ENCODE measurements around the gene TLNRD1.

Gene TLNRD1

DNA sequence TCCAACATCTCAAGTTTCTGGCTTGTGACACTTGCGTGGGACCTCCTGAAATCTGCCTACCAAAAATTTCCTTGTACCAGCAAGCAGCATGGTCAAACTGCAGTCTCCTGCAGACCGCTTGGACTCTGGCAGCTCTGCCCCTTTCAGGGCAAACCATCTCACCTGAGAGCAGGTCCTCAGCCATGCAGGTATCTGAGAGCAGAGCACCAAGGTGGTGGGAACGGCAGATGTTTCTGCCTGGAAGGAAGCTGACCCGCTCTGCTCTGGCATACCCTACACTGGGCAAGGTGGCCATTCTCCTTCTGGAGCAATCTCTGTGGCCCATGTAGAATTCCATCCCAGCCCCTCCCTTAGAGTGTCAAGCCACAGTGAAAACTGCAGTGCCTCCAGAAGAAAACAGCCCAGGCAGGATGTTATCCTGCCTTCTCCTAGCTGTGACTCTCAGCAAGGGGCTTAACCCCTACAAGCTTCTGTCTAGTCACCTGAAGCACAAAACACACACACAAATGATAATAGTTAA lies 32.7 kb upstream of the TLNRD1 start:
- H3K9ac ChIP-seq (ENCODE audit: low read length), result no peak overlapping the region
- no peak for DNase-seq

DNA sequence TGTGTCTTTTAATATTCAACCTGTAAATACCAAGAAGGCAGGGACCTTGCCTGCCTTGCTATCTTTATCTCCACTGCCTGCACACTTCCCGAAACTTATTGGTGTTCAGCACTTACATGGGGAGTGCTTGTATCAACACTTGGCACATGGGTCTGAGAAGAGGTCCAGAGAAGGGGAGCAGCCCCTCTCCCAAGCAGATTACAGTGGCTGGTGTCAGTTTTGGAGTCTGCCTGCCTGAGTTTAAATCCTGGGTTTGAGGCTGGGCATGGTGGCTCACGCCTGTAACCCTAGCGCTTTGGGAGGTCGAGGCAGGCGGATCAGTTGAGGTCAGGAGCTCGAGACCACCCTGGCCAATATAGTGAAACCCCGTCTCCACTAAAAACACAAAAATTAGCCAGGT lies 31.4 kb upstream of the TLNRD1 start:
- H3K27me3 ChIP-seq (ENCODE audit: control insufficient read depth in 1 of 2, insufficient read depth in 1 of 2, low read length in 2 of 2), result no peaks in the 10 kb centered on the region
- no peak overlapping the region for H2BK120ac ChIP-seq (ENCODE audit: low read depth, low read length)
- no peak overlapping the region for H4K8ac ChIP-seq (ENCODE audit: low read length)
- H3K27ac ChIP-seq (ENCODE audit: low read length, poor library complexity, severe bottlenecking), result no peak overlapping the region
- H3K23ac ChIP-seq (ENCODE audit: low read length in 2 of 2), result no peak overlapping the region
- no peak overlapping the region for H2BK15ac ChIP-seq (ENCODE audit: low read depth, poor library complexity, severe bottlenecking)
- H2BK12ac ChIP-seq (ENCODE audit: low read length in 2 of 2), result no peak overlapping the region
- H3K4ac ChIP-seq (ENCODE audit: low read depth in 1 of 2, low read length in 2 of 2), result no peak overlapping the region
- WGBS, result 81% methylated on average over 7 of the region's 7 CpGs
- H3K18ac ChIP-seq (ENCODE audit: low read depth in 1 of 2, low read length in 2 of 2), result no peak overlapping the region
- H2AFZ ChIP-seq (ENCODE audit: low read depth, low read length), result no peak overlapping the region
- no peak overlapping the region for H4K91ac ChIP-seq (ENCODE audit: low read length)
- peaks cover 15% of the 10 kb centered on the region for H3K4me1 ChIP-seq (ENCODE audit: control insufficient read depth, insufficient read depth, low read depth, low read length)
- no peak for DNase-seq
- H2AK5ac ChIP-seq (ENCODE audit: low read length, severe bottlenecking), result no peak overlapping the region
- H3K14ac ChIP-seq (ENCODE audit: low read length in 2 of 2), result no peak overlapping the region
- H3K4me2 ChIP-seq (ENCODE audit: low read length, poor library complexity, severe bottlenecking), result no peak overlapping the region
- H3K79me1 ChIP-seq (replicated peaks; ENCODE audit: low read length, poor library complexity, severe bottlenecking), result peaks cover 17% of the 10 kb centered on the region
- no peaks in the 10 kb centered on the region for H3K9me3 ChIP-seq (ENCODE audit: control insufficient read depth, low read length)
- H3K9ac ChIP-seq (ENCODE audit: low read length), result no peak overlapping the region
- no peak overlapping the region for H2BK5ac ChIP-seq (ENCODE audit: low read depth, low read length, poor library complexity, severe bottlenecking)
- H3K4me3 ChIP-seq (ENCODE audit: insufficient read depth in 1 of 2, low read depth in 1 of 2, low read length in 2 of 2), result no peak overlapping the region
- peaks cover 8 to 31% of the 10 kb centered on the region in 2 experiments for H3K36me3 ChIP-seq (ENCODE audit: control insufficient read depth in 1 of 2, insufficient read depth in 2 of 2, low read depth in 1 of 2, low read length in 2 of 2)

More for the DNA sequence above, 32.7 kb upstream of the TLNRD1 start:
- Histone ChIP-seq H2AFZ (ENCODE audit: low read depth, low read length) (no peak overlapping the region), H3K4me2 (ENCODE audit: low read length, poor library complexity, severe bottlenecking) (no peak overlapping the region), H4K91ac (ENCODE audit: low read length) (no peak overlapping the region), H2AK5ac (ENCODE audit: low read length, severe bottlenecking) (peak overlapping the region; percentile 99), H3K9me3 (ENCODE audit: control insufficient read depth, low read length) (no peaks in the 10 kb centered on the region), H3K36me3 (ENCODE audit: control insufficient read depth in 1 of 2, insufficient read depth in 2 of 2, low read depth in 1 of 2, low read length in 2 of 2) (peaks cover 6 to 31% of the 10 kb centered on the region in 2 experiments), H3K23ac (ENCODE audit: low read length in 2 of 2) (no peak overlapping the region), H2BK15ac (ENCODE audit: low read depth, poor library complexity, severe bottlenecking) (no peak overlapping the region), H2BK12ac (ENCODE audit: low read length in 2 of 2) (peak overlapping the region in 1 of 2 experiments; percentile 19), H2BK120ac (ENCODE audit: low read depth, low read length) (peak overlapping the region; percentile 44), H3K79me1 (replicated peaks; ENCODE audit: low read length, poor library complexity, severe bottlenecking) (peaks cover 12% of the 10 kb centered on the region), H4K8ac (ENCODE audit: low read length) (no peak overlapping the region), H3K4ac (ENCODE audit: low read depth in 1 of 2, low read length in 2 of 2) (no peak overlapping the region), H3K4me1 (ENCODE audit: control insufficient read depth, insufficient read depth, low read depth, low read length) (peaks cover 15% of the 10 kb centered on the region), H3K4me3 (ENCODE audit: insufficient read depth in 1 of 2, low read depth in 1 of 2, low read length in 2 of 2) (no peak overlapping the region), H2BK5ac (ENCODE audit: low read depth, low read length, poor library complexity, severe bottlenecking) (no peak overlapping the region), H3K27ac (ENCODE audit: low read length, poor library complexity, severe bottlenecking) (peak overlapping the region; percentile 71), H3K18ac (ENCODE audit: low read depth in 1 of 2, low read length in 2 of 2) (no peak overlapping the region), H3K27me3 (ENCODE audit: control insufficient read depth in 1 of 2, insufficient read depth in 1 of 2, low read length in 2 of 2) (no peaks in the 10 kb centered on the region), H3K14ac (ENCODE audit: low read length in 2 of 2) (no peak overlapping the region)
- 95% methylated on average over 4 of the region's 4 CpGs for WGBS

DNA sequence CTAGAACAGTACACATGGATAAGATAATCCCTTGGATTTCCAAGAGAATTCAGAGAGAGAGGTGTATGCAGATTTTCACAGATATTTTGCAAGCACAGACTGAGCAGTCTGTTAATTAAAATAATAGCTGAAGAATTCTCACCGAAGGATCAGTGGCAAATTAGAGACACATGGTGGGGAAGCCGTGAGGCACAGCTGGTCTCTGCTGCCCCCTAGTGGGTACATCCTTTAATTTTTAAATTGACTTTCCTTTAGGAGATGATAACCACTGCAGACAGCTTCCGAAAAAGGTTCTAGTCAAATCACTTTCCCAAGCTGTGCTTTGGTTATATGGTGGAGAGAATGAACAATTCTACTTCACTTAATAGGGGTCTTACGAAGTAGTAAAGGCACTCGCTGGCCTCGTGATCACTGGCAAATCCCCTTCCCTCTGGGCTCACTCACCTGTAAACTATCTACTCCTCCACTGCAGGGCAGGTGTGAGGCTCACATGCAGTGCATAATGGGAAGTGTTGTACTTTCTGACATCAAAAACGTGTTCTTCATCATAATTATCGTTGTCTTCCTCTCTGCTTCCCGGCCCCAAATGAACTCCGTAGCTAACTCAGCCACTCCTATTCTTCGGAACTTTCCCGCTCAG lies 30.6 kb upstream of the TLNRD1 start:
- no peak overlapping the region for H3K18ac ChIP-seq (ENCODE audit: low read depth in 1 of 2, low read length in 2 of 2)
- H3K4ac ChIP-seq (ENCODE audit: low read depth in 1 of 2, low read length in 2 of 2), result no peak overlapping the region
- H2BK15ac ChIP-seq (ENCODE audit: low read depth, poor library complexity, severe bottlenecking), result no peak overlapping the region
- no peak overlapping the region for H2BK12ac ChIP-seq (ENCODE audit: low read length in 2 of 2)
- no peak overlapping the region for H2BK5ac ChIP-seq (ENCODE audit: low read depth, low read length, poor library complexity, severe bottlenecking)
- no peak overlapping the region for H3K4me3 ChIP-seq (ENCODE audit: insufficient read depth in 1 of 2, low read depth in 1 of 2, low read length in 2 of 2)
- H3K79me1 ChIP-seq (replicated peaks; ENCODE audit: low read length, poor library complexity, severe bottlenecking), result peaks cover 19% of the 10 kb centered on the region
- WGBS, result 65% methylated on average over 8 of the region's 12 CpGs
- no peaks in the 10 kb centered on the region for H3K9me3 ChIP-seq (ENCODE audit: control insufficient read depth, low read length)
- no peak overlapping the region for H3K14ac ChIP-seq (ENCODE audit: low read length in 2 of 2)
- H2AK5ac ChIP-seq (ENCODE audit: low read length, severe bottlenecking), result no peak overlapping the region
- peaks cover 15% of the 10 kb centered on the region for H3K4me1 ChIP-seq (ENCODE audit: control insufficient read depth, insufficient read depth, low read depth, low read length)
- no peak overlapping the region for H4K8ac ChIP-seq (ENCODE audit: low read length)
- no peak overlapping the region for H3K4me2 ChIP-seq (ENCODE audit: low read length, poor library complexity, severe bottlenecking)
- DNase-seq, result peak; percentile 59
- no peak overlapping the region for H2BK120ac ChIP-seq (ENCODE audit: low read depth, low read length)
- H3K23ac ChIP-seq (ENCODE audit: low read length in 2 of 2), result no peak overlapping the region
- H2AFZ ChIP-seq (ENCODE audit: low read depth, low read length), result no peak overlapping the region
- no peak overlapping the region for H3K9ac ChIP-seq (ENCODE audit: low read length)
- H3K27me3 ChIP-seq (ENCODE audit: control insufficient read depth in 1 of 2, insufficient read depth in 1 of 2, low read length in 2 of 2), result no peaks in the 10 kb centered on the region
- H3K27ac ChIP-seq (ENCODE audit: low read length, poor library complexity, severe bottlenecking), result no peak overlapping the region
- peaks cover 8 to 31% of the 10 kb centered on the region in 2 experiments for H3K36me3 ChIP-seq (ENCODE audit: control insufficient read depth in 1 of 2, insufficient read depth in 2 of 2, low read depth in 1 of 2, low read length in 2 of 2)
- no peak overlapping the region for H4K91ac ChIP-seq (ENCODE audit: low read length)

DNA sequence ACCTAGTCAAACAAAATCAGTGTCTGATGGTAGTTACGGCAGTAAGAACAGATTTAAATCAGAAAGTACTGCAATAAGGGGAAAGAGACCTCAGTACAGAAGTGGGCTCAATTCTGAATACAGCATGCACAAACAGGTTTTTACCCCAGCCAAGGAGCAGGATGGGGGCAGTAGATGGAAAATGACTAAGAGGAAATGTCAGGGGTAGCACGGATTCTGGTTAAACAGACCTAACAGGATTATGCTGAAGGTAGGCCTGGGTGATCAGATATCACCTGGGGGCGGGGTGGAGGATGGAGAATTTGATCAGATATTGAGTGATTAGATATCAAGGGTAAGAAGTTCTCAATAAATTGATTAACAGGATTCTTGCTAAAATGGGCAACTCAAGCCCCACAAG lies 30.1 kb upstream of the TLNRD1 start:
- H3K4me2 ChIP-seq (ENCODE audit: low read length, poor library complexity, severe bottlenecking), result no peak overlapping the region
- peaks cover 8 to 31% of the 10 kb centered on the region in 2 experiments for H3K36me3 ChIP-seq (ENCODE audit: control insufficient read depth in 1 of 2, insufficient read depth in 2 of 2, low read depth in 1 of 2, low read length in 2 of 2)
- no peak overlapping the region for H2BK12ac ChIP-seq (ENCODE audit: low read length in 2 of 2)
- peaks cover 15% of the 10 kb centered on the region for H3K4me1 ChIP-seq (ENCODE audit: control insufficient read depth, insufficient read depth, low read depth, low read length)
- H3K18ac ChIP-seq (ENCODE audit: low read depth in 1 of 2, low read length in 2 of 2), result no peak overlapping the region
- H3K9me3 ChIP-seq (ENCODE audit: control insufficient read depth, low read length), result no peaks in the 10 kb centered on the region
- no peak overlapping the region for H2AFZ ChIP-seq (ENCODE audit: low read depth, low read length)
- 73% methylated on average over 3 of the region's 3 CpGs for WGBS
- no peak overlapping the region for H4K8ac ChIP-seq (ENCODE audit: low read length)
- H3K4me3 ChIP-seq (ENCODE audit: insufficient read depth in 1 of 2, low read depth in 1 of 2, low read length in 2 of 2), result no peak overlapping the region
- no peaks in the 10 kb centered on the region for H3K27me3 ChIP-seq (ENCODE audit: control insufficient read depth in 1 of 2, insufficient read depth in 1 of 2, low read length in 2 of 2)
- no peak for DNase-seq
- no peak overlapping the region for H4K91ac ChIP-seq (ENCODE audit: low read length)
- no peak overlapping the region for H2BK120ac ChIP-seq (ENCODE audit: low read depth, low read length)
- H3K27ac ChIP-seq (ENCODE audit: low read length, poor library complexity, severe bottlenecking), result no peak overlapping the region
- no peak overlapping the region for H2AK5ac ChIP-seq (ENCODE audit: low read length, severe bottlenecking)
- no peak overlapping the region for H2BK5ac ChIP-seq (ENCODE audit: low read depth, low read length, poor library complexity, severe bottlenecking)
- H3K4ac ChIP-seq (ENCODE audit: low read depth in 1 of 2, low read length in 2 of 2), result no peak overlapping the region
- no peak overlapping the region for H2BK15ac ChIP-seq (ENCODE audit: low read depth, poor library complexity, severe bottlenecking)
- H3K9ac ChIP-seq (ENCODE audit: low read length), result no peak overlapping the region
- no peak overlapping the region for H3K23ac ChIP-seq (ENCODE audit: low read length in 2 of 2)
- peaks cover 21% of the 10 kb centered on the region for H3K79me1 ChIP-seq (replicated peaks; ENCODE audit: low read length, poor library complexity, severe bottlenecking)
- H3K14ac ChIP-seq (ENCODE audit: low read length in 2 of 2), result no peak overlapping the region

Measured in mesenchymal stem cell (in vitro differentiated cells and primary cell).